HG02610 (cell line): ENCODE results near the gene C17orf67.

ENCODE experiments used
- ATAC-seq: cut with Tn5 transposase; IDR thresholded peaks from one replicate; pipeline ENCODE4 v1.9.1; 2021; ENCODE audit warnings: mild to moderate bottlenecking, moderate library complexity; ENCODE audit not compliant: unreplicated experiment

The C17orf67 gene

DNA sequence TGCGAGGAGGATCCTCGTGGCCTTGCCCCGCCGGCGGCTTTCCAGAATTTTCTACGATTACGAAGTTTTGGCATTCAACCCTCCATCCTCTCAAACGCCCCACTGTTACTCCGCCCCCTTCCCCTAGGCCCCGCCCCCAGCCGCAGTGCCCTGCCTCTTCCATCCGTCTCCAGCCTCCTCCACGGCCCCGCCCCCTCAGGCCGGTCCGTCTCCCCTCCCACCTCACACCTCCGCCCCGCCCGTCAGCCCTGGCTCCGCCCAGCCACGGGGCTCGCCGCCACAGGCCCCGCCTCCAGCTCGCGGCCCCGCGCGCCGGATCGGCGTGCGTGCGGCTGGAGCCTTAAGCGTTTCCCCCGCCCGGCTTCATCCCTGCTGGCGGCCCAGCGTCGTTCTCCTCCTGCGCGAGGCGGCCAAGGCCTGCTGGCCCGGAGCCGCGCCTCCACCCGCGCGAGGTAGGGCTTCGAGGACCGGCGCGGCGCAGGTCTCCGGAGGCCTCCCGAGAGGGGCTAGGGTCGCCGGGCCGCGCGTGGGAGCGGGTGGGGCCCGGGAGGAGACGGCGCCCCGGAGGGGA is at the start of gene C17orf67, which contains the start of gene DGKE:
TSS of gene C17orf67 (minus strand) at position 112 of the 571 bp plus-strand sequence. CDS start 18,110 bp downstream, outside the sequence.
TSS of gene DGKE (plus strand) at position 343 of the 571 bp plus-strand sequence. CDS start 645 bp downstream, outside the sequence.
- ATAC-seq: peak; percentile 85

DNA sequence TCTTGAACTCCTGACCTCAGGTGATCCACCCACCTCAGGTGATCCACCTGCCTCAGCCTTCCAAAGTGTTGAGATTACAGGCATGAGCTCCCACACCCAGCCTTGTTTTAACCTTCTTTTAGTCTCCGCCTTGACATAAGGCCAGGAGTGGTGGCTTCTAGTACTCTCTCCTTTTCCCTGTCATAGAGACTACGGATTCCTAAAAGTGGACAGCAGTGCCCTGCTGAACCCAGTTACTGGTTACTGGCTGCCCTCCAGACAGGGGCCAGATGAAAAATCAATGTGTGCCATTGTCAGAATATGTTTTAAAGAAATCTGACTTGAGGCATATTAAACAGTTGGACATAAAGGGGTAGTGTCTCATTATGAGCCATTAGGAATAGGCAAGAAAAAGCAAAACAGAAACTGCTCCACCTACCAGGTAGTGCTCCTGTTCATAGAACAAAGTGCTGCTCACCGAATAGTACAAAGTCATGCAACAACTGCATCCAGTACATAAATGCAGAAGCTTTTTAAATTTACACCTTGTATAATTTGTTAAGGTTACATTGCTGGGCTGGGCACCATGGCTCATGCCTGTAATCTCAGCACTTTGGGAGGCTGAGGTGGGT is 48.1 kb upstream of the C17orf67 start:
- ATAC-seq: no peak

- ATAC-seq: no peak
Observed at GRCh38 chr17:56880571-56880970, 46.9 kb upstream of the C17orf67 start.

DNA sequence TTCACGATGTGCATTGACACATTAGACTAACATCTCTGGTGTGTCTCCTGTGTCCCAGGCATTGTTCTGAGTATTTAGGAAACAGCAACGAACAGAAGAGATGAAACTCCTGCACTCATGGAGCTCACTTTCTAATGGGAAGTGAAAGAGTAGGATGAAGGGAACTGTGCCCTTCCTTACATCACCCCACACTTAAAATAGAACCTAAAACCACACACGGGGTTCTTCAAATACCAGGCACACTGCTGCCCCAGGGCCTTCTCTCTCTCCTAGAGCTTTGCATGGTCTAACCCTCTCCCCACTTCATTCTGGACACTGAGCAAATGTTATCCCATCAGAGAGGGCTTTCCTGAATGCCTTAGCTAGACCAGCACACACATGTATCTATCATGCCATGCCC is 46.4 kb upstream of the C17orf67 start:
- ATAC-seq: no peak

- ATAC-seq: no peak
Observed at GRCh38 chr17:56879280-56879679, 45.6 kb upstream of the C17orf67 start.

DNA sequence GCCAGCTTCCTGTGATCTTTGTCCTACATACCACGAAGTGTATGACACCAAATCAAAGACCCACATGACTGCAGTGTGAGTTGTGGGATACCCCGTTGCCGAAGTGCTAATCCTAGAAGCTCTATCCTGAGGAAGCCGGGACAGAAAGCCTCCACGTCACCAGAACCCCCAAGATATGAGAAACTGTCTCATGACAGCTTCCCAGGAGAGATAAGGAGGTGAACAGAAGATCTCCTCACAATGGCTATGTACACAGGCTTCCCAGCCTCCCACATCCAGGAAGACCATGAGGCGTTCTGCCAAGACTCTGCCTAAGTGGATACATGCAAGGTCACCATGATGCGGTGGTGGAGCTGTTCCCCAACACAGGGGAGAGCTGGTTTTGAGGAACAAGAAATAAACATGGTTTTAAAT is 43.1 kb upstream of the C17orf67 start:
- ATAC-seq: no peak

- ATAC-seq: peak; percentile 71
Observed at GRCh38 chr17:56870081-56870651, 36.4 kb upstream of the C17orf67 start.

DNA sequence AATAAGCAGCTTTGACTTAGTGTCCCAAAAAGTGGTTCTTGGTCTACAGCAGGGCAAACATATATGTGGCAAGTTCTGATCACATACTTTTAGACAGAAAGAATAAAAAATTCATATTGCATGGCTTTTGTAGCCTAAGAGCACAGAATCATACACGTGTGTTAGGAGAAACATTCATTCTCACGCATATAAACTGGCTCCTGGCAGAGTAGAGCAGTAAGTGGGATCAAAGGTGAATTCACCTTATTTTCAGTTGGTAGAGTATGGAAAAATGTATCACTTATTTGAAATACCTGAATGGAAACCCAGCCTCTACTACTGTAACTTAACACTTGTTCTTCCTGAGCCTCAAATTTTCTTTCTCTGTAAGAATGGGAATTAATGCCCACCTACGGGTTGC is 35.0 kb upstream of the C17orf67 start:
- ATAC-seq: no peak

DNA sequence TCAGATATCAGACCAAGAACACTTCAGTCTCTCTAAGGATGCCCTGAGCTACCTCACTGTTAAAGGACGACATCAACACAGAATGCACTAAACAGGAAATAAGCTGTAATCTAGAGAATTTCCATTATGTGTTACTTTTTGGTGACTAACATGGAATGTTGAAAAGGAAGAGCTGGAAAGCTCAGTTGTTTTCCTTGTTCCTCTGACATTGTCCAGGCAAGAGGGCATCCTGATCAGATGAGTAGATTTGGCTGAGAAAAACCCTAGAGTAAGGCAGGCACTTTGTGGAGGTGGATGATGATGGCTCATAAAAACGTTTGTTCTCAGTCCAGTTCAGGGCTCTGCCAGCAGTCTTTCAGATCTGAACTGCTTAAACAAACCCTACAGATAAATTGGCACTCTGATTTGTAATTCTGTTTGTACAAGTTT is 34.2 kb upstream of the C17orf67 start:
- ATAC-seq: no peak

DNA sequence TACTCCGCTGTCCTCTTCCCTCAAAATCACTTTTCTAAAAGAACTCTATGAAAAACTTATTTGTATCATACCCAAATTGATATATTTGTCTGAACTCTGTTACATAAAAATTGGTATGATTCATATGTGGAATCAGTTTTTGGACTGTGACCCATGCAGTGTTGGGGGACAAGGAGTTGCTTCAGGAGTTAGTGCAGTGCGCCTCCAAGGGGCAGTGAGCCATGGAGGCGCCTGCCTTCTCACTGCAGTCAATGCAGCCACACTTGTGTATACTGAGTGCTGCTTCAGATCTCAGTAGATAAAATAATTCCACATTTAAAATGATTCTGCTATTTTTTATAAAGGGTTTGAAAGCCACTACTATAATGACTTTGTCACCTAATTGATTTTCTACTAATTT is 32.8 kb upstream of the C17orf67 start:
- no peak for ATAC-seq

DNA sequence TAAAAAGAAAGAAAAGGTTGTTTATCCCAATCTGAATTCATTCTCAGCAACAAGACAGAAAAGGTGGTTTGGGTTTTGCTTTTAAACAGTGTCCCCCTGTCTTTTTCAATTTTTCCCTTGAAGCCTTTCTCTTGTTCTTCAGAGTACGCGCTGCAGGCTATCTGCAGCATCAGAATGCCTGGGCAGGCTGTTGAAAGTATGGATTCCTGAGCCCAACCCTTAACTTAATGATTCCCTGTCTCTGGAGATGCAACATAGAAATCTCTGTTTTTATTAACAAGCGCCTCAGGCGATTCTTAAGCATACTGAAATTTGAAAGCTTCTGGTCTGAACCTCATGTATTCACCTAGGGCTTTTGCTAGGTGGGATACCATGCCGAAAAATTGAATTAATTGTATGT is 32.4 kb upstream of the C17orf67 start:
- ATAC-seq: no peak

GRCh38 chr17:56863974-56864373 is 30.3 kb upstream of the C17orf67 start:
- ATAC-seq: no peak

GRCh38 chr17:56861899-56862298 is 28.2 kb upstream of the C17orf67 start:
- no peak for ATAC-seq

- peak; percentile 39 for ATAC-seq
Observed at GRCh38 chr17:56851008-56851407, 17.3 kb upstream of the C17orf67 start.

- no peak for ATAC-seq
Observed at GRCh38 chr17:56850591-56850990, 16.9 kb upstream of the C17orf67 start.

GRCh38 chr17:56849131-56849530 is 15.4 kb upstream of the C17orf67 start:
- ATAC-seq: no peak

DNA sequence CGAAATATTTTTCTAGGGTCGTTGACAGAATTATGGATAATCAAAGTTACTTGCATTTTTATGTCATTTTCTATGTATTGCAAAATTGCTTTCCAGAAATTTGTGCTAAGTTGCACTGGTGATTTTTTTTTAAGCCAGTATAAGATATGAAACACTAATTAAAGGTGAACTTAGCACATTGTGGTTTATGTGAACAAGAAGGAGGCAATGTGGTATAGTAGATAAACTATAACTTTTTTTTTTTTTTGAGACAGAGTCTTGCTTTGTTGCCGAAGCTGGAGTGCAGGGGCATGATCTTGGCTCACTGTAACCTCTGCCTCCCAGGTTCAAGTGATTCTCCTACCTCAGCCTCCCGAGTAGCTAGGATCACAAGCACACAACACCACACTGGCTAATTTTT is 13.4 kb upstream of the C17orf67 start:
- no peak for ATAC-seq

DNA sequence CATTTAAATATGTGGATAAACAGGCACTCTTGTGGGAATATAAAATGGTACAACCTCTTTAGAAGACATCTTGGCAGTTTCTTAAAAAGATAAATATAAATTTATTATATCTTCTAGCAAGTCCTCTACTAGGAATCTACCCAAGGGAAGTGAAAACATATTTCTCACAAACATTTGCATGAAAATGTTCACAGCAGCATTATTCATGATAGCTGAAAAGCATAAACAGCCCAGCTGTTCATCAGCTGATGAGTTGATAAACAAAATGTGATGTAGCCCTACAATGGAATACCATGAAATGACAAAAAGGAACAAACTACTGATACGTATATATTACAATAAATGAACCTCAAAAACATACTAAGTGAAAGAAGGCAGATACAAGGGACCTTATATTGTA is 12.2 kb upstream of the C17orf67 start:
- ATAC-seq: no peak

DNA sequence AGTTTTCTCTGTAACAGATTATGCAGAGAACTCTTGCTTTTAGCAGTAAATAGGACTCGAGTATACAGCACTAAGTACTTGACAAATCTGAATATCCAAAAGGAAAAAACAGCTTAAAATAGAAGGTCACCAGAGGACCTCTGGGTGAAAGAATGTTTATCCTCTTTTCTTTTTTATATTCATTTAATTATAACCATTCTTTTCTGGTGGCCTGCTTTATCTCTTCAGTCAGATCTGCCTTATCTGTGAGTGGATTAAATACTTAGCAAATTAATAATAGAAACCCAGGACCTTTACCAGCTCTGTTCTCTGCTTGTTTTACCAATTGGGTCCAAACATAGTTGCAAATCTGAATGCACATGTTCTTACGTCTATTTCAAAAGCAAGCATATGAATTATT is 8.9 kb upstream of the C17orf67 start:
- no peak for ATAC-seq

GRCh38 chr17:56838687-56839086 is 5.0 kb upstream of the C17orf67 start:
- no peak for ATAC-seq

DNA sequence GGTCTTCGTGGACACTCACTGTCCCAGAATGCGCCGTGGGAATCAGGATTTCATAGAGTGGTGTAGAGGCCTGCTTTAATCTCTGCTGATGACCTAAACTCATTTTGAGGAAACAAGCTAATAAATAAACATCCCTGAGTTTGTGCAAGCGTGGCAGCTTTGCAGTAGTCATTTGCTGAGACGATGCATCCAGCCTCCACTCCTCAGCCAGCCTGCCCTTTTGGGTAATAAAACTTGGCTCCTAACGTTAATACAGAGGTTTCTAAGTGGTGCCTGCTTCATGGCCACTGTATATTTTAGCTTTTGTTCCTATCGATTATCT is 1.5 kb upstream of the C17orf67 start:
- ATAC-seq: no peak

DNA sequence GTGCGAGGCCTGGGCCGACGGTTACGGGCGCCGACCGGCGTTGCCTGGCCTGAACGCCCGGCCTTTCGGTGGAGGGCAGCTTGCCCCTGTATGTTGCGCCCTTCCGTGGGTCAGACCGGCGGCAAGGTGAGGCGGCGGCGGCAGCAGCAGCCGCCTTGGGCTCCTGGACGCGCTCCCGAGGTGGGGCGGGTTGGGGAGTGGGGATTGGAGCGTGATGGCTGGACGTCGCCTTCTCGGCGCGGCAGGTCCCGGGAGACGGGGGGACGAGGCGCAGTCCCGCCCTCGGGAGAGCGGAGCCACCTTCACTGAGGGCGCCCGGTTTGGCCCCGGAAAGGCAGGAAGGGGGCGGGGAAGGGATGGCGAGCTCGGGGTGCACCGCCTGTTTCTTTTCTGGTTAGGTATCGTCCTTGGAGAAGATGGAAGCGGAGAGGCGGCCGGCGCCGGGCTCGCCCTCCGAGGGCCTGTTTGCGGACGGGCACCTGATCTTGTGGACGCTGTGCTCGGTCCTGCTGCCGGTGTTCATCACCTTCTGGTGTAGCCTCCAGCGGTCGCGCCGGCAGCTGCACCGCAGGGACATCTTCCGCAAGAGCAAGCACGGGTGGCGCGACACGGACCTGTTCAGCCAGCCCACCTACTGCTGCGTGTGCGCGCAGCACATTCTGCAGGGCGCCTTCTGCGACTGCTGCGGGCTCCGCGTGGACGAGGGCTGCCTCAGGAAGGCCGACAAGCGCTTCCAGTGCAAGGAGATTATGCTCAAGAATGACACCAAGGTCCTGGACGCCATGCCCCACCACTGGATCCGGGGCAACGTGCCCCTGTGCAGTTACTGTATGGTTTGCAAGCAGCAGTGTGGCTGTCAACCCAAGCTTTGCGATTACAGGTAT is 902 bp upstream of the C17orf67 start:
- ATAC-seq: peak; percentile 27
